Neural progenitor cell (in vitro differentiated cells): Measurements from ENCODE around the gene TBC1D14. TPM values are rescaled to one million over a fixed set of nuclear protein-coding genes. Genes with fewer than 3 reads are reported as not detected.

Experiments used
- DNase-seq: peaks from one replicate; pipeline ENCODE4 v3.0.0-alpha.2; 2016; ENCODE audit warnings: low spot score
- H2AFZ ChIP-seq: fragments of 200-600 bp; sonication (generic); replicated peaks from 2 replicates; pipeline ENCODE4 v1.6.1; 2016; ENCODE audit warnings: antibody characterized with exemption
- H3F3A ChIP-seq: fragments of 200-600 bp; sonication (generic); 2 replicates; pipeline ENCODE4 v1.6.1; 2016; ENCODE audit warnings: antibody characterized with exemption, low read depth
- H3K27ac ChIP-seq: fragments of 200-600 bp; sonication (generic); 2 replicates; pipeline ENCODE4 v1.5.1; 2016; ENCODE audit warnings: mild to moderate bottlenecking
- H3K27me3 ChIP-seq: fragments of 200-600 bp; sonication (generic); 2 replicates; pipeline ENCODE4 v1.6.1; 2016; ENCODE audit warnings: mild to moderate bottlenecking, moderate library complexity
- H3K36me3 ChIP-seq: fragments of 200-600 bp; sonication (generic); 2 replicates; pipeline ENCODE4 v1.5.1; 2016
- H3K4me1 ChIP-seq: fragments of 200-600 bp; sonication (generic); 2 replicates; pipeline ENCODE4 v1.6.1; 2016; ENCODE audit warnings: mixed run types
- H3K4me2 ChIP-seq: fragments of 200-600 bp; sonication (generic); 2 replicates; pipeline ENCODE4 v1.6.1; 2016
- H3K4me3 ChIP-seq: fragments of 200-600 bp; sonication (generic); 2 replicates; pipeline ENCODE4 v1.5.1; 2016
- H3K79me2 ChIP-seq: fragments of 200-600 bp; sonication (generic); 2 replicates; pipeline ENCODE4 v1.6.1; 2016; ENCODE audit warnings: low read depth
- H3K9ac ChIP-seq: fragments of 200-600 bp; sonication (generic); 2 replicates; pipeline ENCODE4 v1.6.1; 2016
- H3K9me3 ChIP-seq: fragments of 200-600 bp; sonication (generic); 2 replicates; pipeline ENCODE4 v1.5.1; 2016; ENCODE audit warnings: low read depth
- H4K20me1 ChIP-seq: fragments of 200-600 bp; sonication (generic); 2 replicates; pipeline ENCODE4 v1.6.1; 2016; ENCODE audit warnings: low read depth
- H3K27ac Mint-ChIP-seq: 3 replicates; pipeline ENCODE4 v1.8.0; 2021; ENCODE audit warnings: mixed read lengths
- H3K27me3 Mint-ChIP-seq: 2 replicates; pipeline ENCODE4 v1.8.0; 2022; ENCODE audit warnings: low read depth, mild to moderate bottlenecking, inconsistent platforms, moderate library complexity, mixed read lengths; ENCODE audit not compliant: insufficient read depth
- H3K36me3 Mint-ChIP-seq: 3 replicates; pipeline ENCODE4 v1.8.0; 2021; ENCODE audit warnings: mixed read lengths
- H3K4me1 Mint-ChIP-seq: 3 replicates; pipeline ENCODE4 v1.8.0; 2021; ENCODE audit warnings: mixed read lengths
- H3K4me3 Mint-ChIP-seq: 3 replicates; pipeline ENCODE4 v1.8.0; 2021; ENCODE audit warnings: mild to moderate bottlenecking, moderate library complexity, mixed read lengths
- H3K9me3 Mint-ChIP-seq: 3 replicates; pipeline ENCODE4 v1.8.0; 2020; ENCODE audit warnings: mixed read lengths
- CTCF ChIP-seq: fragments of 200-600 bp; sonication (generic); IDR thresholded peaks from 2 replicates; pipeline ENCODE4 v1.5.1; 2017; ENCODE audit warnings: antibody characterized with exemption, mild to moderate bottlenecking
- EZH2 ChIP-seq: fragments of 200-600 bp; sonication (generic); IDR thresholded peaks from 2 replicates; pipeline ENCODE4 v1.6.1; 2017; ENCODE audit warnings: antibody characterized with exemption, mild to moderate bottlenecking, moderate library complexity
- EZH2phosphoT487 ChIP-seq: fragments of 200-600 bp; sonication (generic); IDR thresholded peaks from 2 replicates; pipeline ENCODE4 v1.6.1; 2017; ENCODE audit warnings: antibody characterized with exemption
- total RNA-seq: library from RNA; depleted of rRNA; stranded (reverse); fragments of >200 nt; gene quantifications from 2 replicates; pipeline ENCODE4 v1.2.3, GENCODE V29; 2015; ENCODE audit warnings: low replicate concordance

Gene TBC1D14
- total RNA-seq = 47.9 and 58.8 TPM in 2 replicates

- no peak for TF ChIP-seq EZH2
- TF ChIP-seq CTCF = peak; percentile 43
- Mint-ChIP-seq H3K27me3 (peaks cover 11% of the 10 kb centered on the region), H3K36me3 (peaks cover 2% of the 10 kb centered on the region), H3K4me1 (peaks cover 35% of the 10 kb centered on the region), H3K9me3 (no peaks in the 10 kb centered on the region), H3K27ac (peak within 1 kb of the TSS; percentile 95), H3K4me3 (peak within 1 kb of the TSS; percentile 96)
- Histone ChIP-seq H3K4me1 (peaks cover 26% of the 10 kb centered on the region), H3K27me3 (peaks cover 13% of the 10 kb centered on the region), H3F3A (peaks cover 15% of the 10 kb centered on the region), H3K9me3 (no peaks in the 10 kb centered on the region), H3K79me2 (peaks cover 44% of the 10 kb centered on the region), H3K4me2 (peak within 1 kb of the TSS; percentile 90), H4K20me1 (peaks cover 42% of the 10 kb centered on the region), H3K4me3 (peak within 1 kb of the TSS; percentile 99), H3K27ac (peak within 1 kb of the TSS; percentile 98), H3K36me3 (no peaks in the 10 kb centered on the region), H2AFZ (peak within 1 kb of the TSS; percentile 98), H3K9ac (peak within 1 kb of the TSS; percentile 93)
- DNase-seq = peak; percentile 95
These were observed at the start of gene TBC1D14 for GRCh38 chr4:6909113-6909969. Gene TBC1D14 (plus strand): TSS chr4:6909826. CDS start chr4:6923390, 13,564 bp downstream.

DNA sequence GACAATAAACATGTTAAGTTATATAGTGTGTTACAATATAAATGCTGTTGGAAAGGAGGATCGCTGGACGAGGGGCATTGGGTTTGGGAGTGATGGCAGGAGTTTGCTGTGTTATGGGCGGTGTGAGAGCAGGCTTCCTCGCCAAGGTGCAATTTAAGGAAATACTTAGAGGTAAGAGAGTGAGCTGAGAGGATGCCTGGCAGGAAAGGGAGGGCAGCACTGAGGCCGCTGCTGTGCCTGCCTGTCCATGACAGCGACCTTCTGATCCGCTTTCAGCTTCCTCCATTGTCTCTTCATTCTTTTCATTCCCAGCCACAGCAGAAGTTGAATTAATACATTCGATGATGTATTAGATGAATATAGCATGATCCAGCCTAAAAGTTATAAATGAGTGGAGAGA lies 41.2 kb upstream of the TBC1D14 start:
- no peak overlapping the region for H3K4me2 ChIP-seq
- peaks cover 15% of the 10 kb centered on the region for H3F3A ChIP-seq
- no peaks in the 10 kb centered on the region for H3K36me3 ChIP-seq
- Mint-ChIP-seq H3K27ac (no peak overlapping the region), H3K27me3 (peaks cover 4% of the 10 kb centered on the region), H3K4me3 (no peak overlapping the region), H3K4me1 (peaks cover 13% of the 10 kb centered on the region), H3K36me3 (peaks cover 47% of the 10 kb centered on the region), H3K9me3 (no peaks in the 10 kb centered on the region)
- TF ChIP-seq CTCF = no peak
- no peak for TF ChIP-seq EZH2
- TF ChIP-seq EZH2phosphoT487 = no peak
- H3K4me3 ChIP-seq = no peak overlapping the region
- H3K9me3 ChIP-seq = no peaks in the 10 kb centered on the region
- no peak for DNase-seq
- no peaks in the 10 kb centered on the region for H3K27me3 ChIP-seq
- peaks cover 58% of the 10 kb centered on the region for H4K20me1 ChIP-seq
- no peak overlapping the region for H2AFZ ChIP-seq
- H3K79me2 ChIP-seq = no peaks in the 10 kb centered on the region
- H3K27ac ChIP-seq = no peak overlapping the region
- H3K9ac ChIP-seq = no peak overlapping the region
- no peaks in the 10 kb centered on the region for H3K4me1 ChIP-seq

GRCh38 chr4:6869944-6870343 lies 39.7 kb upstream of the TBC1D14 start:
- Histone ChIP-seq H3K36me3 (no peaks in the 10 kb centered on the region), H3K9ac (no peak overlapping the region), H3K4me3 (no peak overlapping the region), H4K20me1 (peaks cover 70% of the 10 kb centered on the region), H3F3A (peaks cover 15% of the 10 kb centered on the region), H3K27me3 (no peaks in the 10 kb centered on the region), H3K79me2 (no peaks in the 10 kb centered on the region), H3K9me3 (no peaks in the 10 kb centered on the region), H3K4me2 (no peak overlapping the region), H3K4me1 (no peaks in the 10 kb centered on the region), H3K27ac (no peak overlapping the region), H2AFZ (no peak overlapping the region)
- H3K27ac Mint-ChIP-seq = no peak overlapping the region
- H3K4me3 Mint-ChIP-seq = no peak overlapping the region
- peaks cover 8% of the 10 kb centered on the region for H3K27me3 Mint-ChIP-seq
- peaks cover 13% of the 10 kb centered on the region for H3K4me1 Mint-ChIP-seq
- no peaks in the 10 kb centered on the region for H3K9me3 Mint-ChIP-seq
- no peak for DNase-seq
- H3K36me3 Mint-ChIP-seq = peaks cover 37% of the 10 kb centered on the region
- TF ChIP-seq EZH2phosphoT487 (no peak), CTCF (no peak), EZH2 (no peak)
